DOHH2 (cell line): Measurements from ENCODE around the gene TMED5.

Source experiments
- H3F3A ChIP-seq: fragments of 200-600 bp; sonication (generic), shearing (Covaris generic); 2 replicates; pipeline ENCODE4 v1.6.0; 2016; ENCODE audit warnings: antibody characterized with exemption, mild to moderate bottlenecking; ENCODE audit not compliant: control insufficient read depth, insufficient read depth
- H3K27ac ChIP-seq: fragments of 200-600 bp; sonication (generic); 2 replicates; pipeline ENCODE4 v1.5.1; 2014; ENCODE audit warnings: low read depth, mild to moderate bottlenecking, low read length, moderate library complexity
- H3K27me3 ChIP-seq: fragments of 200-600 bp; sonication (generic); 2 replicates; pipeline ENCODE4 v1.6.1; 2014; ENCODE audit warnings: mild to moderate bottlenecking, low read length, mixed read lengths; ENCODE audit not compliant: control insufficient read depth
- H3K36me3 ChIP-seq: fragments of 200-600 bp; sonication (generic); 2 replicates; pipeline ENCODE4 v1.6.1; 2014; ENCODE audit warnings: mild to moderate bottlenecking, low read length, moderate library complexity, mixed read lengths; ENCODE audit not compliant: control insufficient read depth
- H3K4me1 ChIP-seq: fragments of 200-600 bp; sonication (generic); 2 replicates; pipeline ENCODE4 v1.6.1; 2014; ENCODE audit warnings: mild to moderate bottlenecking, low read length, mixed read lengths; ENCODE audit not compliant: control insufficient read depth
- H3K4me2 ChIP-seq: fragments of 200-600 bp; sonication (generic); 2 replicates; pipeline ENCODE4 v1.6.0; 2014; ENCODE audit warnings: mild to moderate bottlenecking, low read length, moderate library complexity
- H3K4me3 ChIP-seq: fragments of 200-600 bp; sonication (generic); 2 replicates; pipeline ENCODE4 v1.5.1; 2014; ENCODE audit warnings: mild to moderate bottlenecking, low read length, mixed read lengths
- H3K79me2 ChIP-seq: fragments of 200-600 bp; sonication (generic); 2 replicates; pipeline ENCODE4 v1.6.1; 2014; ENCODE audit warnings: mild to moderate bottlenecking, low read length, mixed read lengths; ENCODE audit not compliant: control insufficient read depth
- H3K9me2 ChIP-seq: fragments of 200-600 bp; sonication (generic); replicated peaks from 2 replicates; pipeline ENCODE4 v1.6.1; 2014; ENCODE audit warnings: mild to moderate bottlenecking, low read length, mixed read lengths; ENCODE audit not compliant: control insufficient read depth
- H3K9me3 ChIP-seq: fragments of 200-600 bp; sonication (generic); 2 replicates; pipeline ENCODE4 v1.6.1; 2014; ENCODE audit warnings: antibody characterized with exemption, low read length, mixed read lengths; ENCODE audit not compliant: control insufficient read depth, insufficient read depth
- H4K20me1 ChIP-seq: fragments of 200-600 bp; sonication (generic); 2 replicates; pipeline ENCODE4 v1.6.0; 2014; ENCODE audit warnings: low read depth, mild to moderate bottlenecking, antibody characterized with exemption, low read length, moderate library complexity; ENCODE audit not compliant: control insufficient read depth, insufficient read depth
- CTCF ChIP-seq: fragments of 200-600 bp; sonication (generic); IDR thresholded peaks from one replicate; pipeline ENCODE4 v1.5.1; 2014; ENCODE audit warnings: antibody characterized with exemption, mild to moderate bottlenecking, low read depth, low read length; ENCODE audit not compliant: poor library complexity, severe bottlenecking
- EZH2phosphoT487 ChIP-seq: fragments of 200-600 bp; sonication (generic); IDR thresholded peaks from 2 replicates; pipeline ENCODE4 v1.6.1; 2017; ENCODE audit warnings: borderline replicate concordance, mild to moderate bottlenecking, antibody characterized with exemption, low read length, moderate library complexity, mixed read lengths

TMED5 gene

GRCh38 chr1:93194231-93194990, 14.2 kb upstream of the TMED5 start:
- Histone ChIP-seq H3K9me2 (no peaks in the 10 kb centered on the region), H3K27ac (no peak overlapping the region), H4K20me1 (no peaks in the 10 kb centered on the region), H3K9me3 (no peaks in the 10 kb centered on the region), H3K4me3 (no peak overlapping the region), H3K4me2 (no peak overlapping the region), H3K36me3 (peaks cover 82% of the 10 kb centered on the region), H3F3A (no peaks in the 10 kb centered on the region), H3K27me3 (no peaks in the 10 kb centered on the region), H3K4me1 (no peaks in the 10 kb centered on the region), H3K79me2 (no peaks in the 10 kb centered on the region; the same call in 1 of the 2 replicates)
- TF ChIP-seq EZH2phosphoT487 (no peak), CTCF (no peak)

- H3K27me3 ChIP-seq = no peaks in the 10 kb centered on the region
- TF ChIP-seq CTCF (no peak), EZH2phosphoT487 (no peak)
Measured at GRCh38 chr1:93190432-93190831, 10.2 kb upstream of the TMED5 start.

GRCh38 chr1:93186667-93187066, 6.5 kb upstream of the TMED5 start:
- peaks cover 47% of the 10 kb centered on the region for H3K79me2 ChIP-seq

More at GRCh38 chr1:93190432-93190831, 10.2 kb upstream of the TMED5 start:
- H3K27ac ChIP-seq = no peak overlapping the region
- H3K36me3 ChIP-seq = peaks cover 84% of the 10 kb centered on the region
- peaks cover 4% of the 10 kb centered on the region; the same call in 1 of the 2 replicates for H4K20me1 ChIP-seq
- peaks cover 14% of the 10 kb centered on the region for H3K4me1 ChIP-seq
- no peak overlapping the region for H3K4me2 ChIP-seq
- H3F3A ChIP-seq = peaks cover 17% of the 10 kb centered on the region; the same call in 1 of the 2 replicates
- no peaks in the 10 kb centered on the region for H3K9me3 ChIP-seq
- no peak overlapping the region for H3K4me3 ChIP-seq
- no peaks in the 10 kb centered on the region for H3K9me2 ChIP-seq
- H3K79me2 ChIP-seq = peaks cover 13% of the 10 kb centered on the region

More at GRCh38 chr1:93186667-93187066, 6.5 kb upstream of the TMED5 start:
- H3K27me3 ChIP-seq = no peaks in the 10 kb centered on the region
- peaks cover 47% of the 10 kb centered on the region for H3K4me1 ChIP-seq
- H3K9me2 ChIP-seq = no peaks in the 10 kb centered on the region
- peak overlapping the region; percentile 9; the same call in 1 of the 2 replicates for H3K4me2 ChIP-seq
- no peak overlapping the region for H3K27ac ChIP-seq
- TF ChIP-seq EZH2phosphoT487 = no peak
- TF ChIP-seq CTCF = no peak
- H3K9me3 ChIP-seq = no peaks in the 10 kb centered on the region
- peaks cover 81% of the 10 kb centered on the region for H3K36me3 ChIP-seq
- peaks cover 17% of the 10 kb centered on the region; the same call in 1 of the 2 replicates for H3F3A ChIP-seq
- H3K4me3 ChIP-seq = no peak overlapping the region
- peaks cover 19% of the 10 kb centered on the region for H4K20me1 ChIP-seq
